Adrenal gland (tissue), 12 donors: Measurements from ENCODE around the gene ERICH6. TPM values are rescaled to one million over a fixed set of nuclear protein-coding genes. Genes with fewer than 3 reads are reported as not detected.

Source experiments
- DNase-seq, 7 donors: peaks; one replicate each; pipeline ENCODE4 v3.0.0-alpha.2; 2019 to 2020
- H3K27ac ChIP-seq, 5 donors: fragments of 200-600 bp; sonication (generic) in 4 of 5; 1 replicate in 3 of 5; 2 replicates in 2 of 5; pipeline versions ENCODE4 v1.5.1 to v1.8.0; 2016 to 2020; ENCODE audit warnings: mild to moderate bottlenecking in 1 of 5
- H3K27me3 ChIP-seq: fragments of 200-600 bp; 2 replicates; pipeline ENCODE4 v1.8.0; 2021
- H3K36me3 ChIP-seq, 2 donors: fragments of 200-600 bp; replicated peaks in 1 of 2; 1 replicate in 1 of 2; 2 replicates in 1 of 2; pipeline versions ENCODE4 v1.5.1 to v1.8.0; 2018 to 2022
- H3K4me1 ChIP-seq, 2 donors: fragments of 200-600 bp; replicated peaks in 1 of 2; 1 replicate in 1 of 2; 2 replicates in 1 of 2; pipeline versions ENCODE4 v1.5.1 to v1.8.0; 2018 to 2021
- H3K4me3 ChIP-seq, 4 donors: fragments of 200-600 bp; sonication (generic) in 3 of 4; one replicate each; pipeline ENCODE4 v1.5.1; 2016 to 2018
- H3K9me3 ChIP-seq, 3 donors: fragments of 200-600 bp; sonication (generic) in 1 of 3; replicated peaks in 1 of 3; 1 replicate in 2 of 3; 2 replicates in 1 of 3; pipeline versions ENCODE4 v1.5.1 to v1.8.0; 2016 to 2021
- POLR2A ChIP-seq, 2 donors: fragments of 450-650 bp; IDR thresholded peaks; one replicate each; pipeline ENCODE4 v1.6.1; 2017; ENCODE audit warnings: antibody characterized with exemption in 2 of 2, mild to moderate bottlenecking in 2 of 2, moderate library complexity in 1 of 2
- WGBS, 4 donors: extraction: QIAGEN DNeasy Blood & Tissue Kit in 2 of 4; methylation state at CpG; one replicate each; pipeline versions ENCODE4 v1.1.5 to v1.1.7; 2013 to 2017; 5-methylcytosine and 5-hydroxymethylcytosine counted together
- intact Hi-C, 2 donors: fragments of 100-400 bp; cut with DNase I; formaldehyde crosslinking; loops; one replicate each; pipeline versions ENCODE4 v1.14.1 to v1.15.0; 2022 to 2023
- polyA plus RNA-seq, 3 donors: library from polyadenylated mRNA; stranded (reverse); fragments of 200-250 nt in 2 of 3; fragments of 350-450 nt in 1 of 3; fragmentation: Illumina TruSeq in 1 of 3; extraction: RNeasy Lipid Tissue Mini Kit (QIAGEN cat#74804) in 1 of 3; gene quantifications; one replicate each; pipeline ENCODE4 v1.2.3, GENCODE V29; 2013 to 2014
- total RNA-seq, 9 donors: library from RNA; depleted of rRNA in 4 of 9; stranded (reverse); fragments of >200 nt in 4 of 9; fragments of 120-200 nt in 1 of 9; fragmentation: NEBNext Ultra II Directional in 1 of 9; extraction: Animal tissue kit (Norgen Biotek cat#: 25700) in 1 of 9; gene quantifications; one replicate each; pipeline versions ENCODE4 v1.1.0 to v1.2.4, GENCODE V29; 2013 to 2023
- TF ChIP-seq, protein P1 (sequence below), 6 experiments: fragments of 450-650 bp in 4 of 6; fragments of 200-600 bp in 2 of 6; sonication (generic) in 1 of 6; IDR thresholded peaks; 1 replicate in 5 of 6; 2 replicates in 1 of 6; pipeline versions ENCODE4 v1.5.1 to v1.8.0; 2016 to 2021; ENCODE audit warnings: antibody characterized with exemption in 6 of 6, mild to moderate bottlenecking in 2 of 6, moderate library complexity in 1 of 6
- donor health status: healthy with polysubstance abuse.
- donor health status: Bipolar disorder and iron deficiency.
- donor health status: DM: yes; HTN: yes; CAD: no.
- donor health status: DM: no; HTN: no; CAD: no.
- donor health status: DM: no; HTN: no; CAD: no.
- donor health status: DM: yes; HTN: yes; CAD: no.

ERICH6 gene
- total and polyA plus RNA-seq, 12 donors: 0.22 to 0.55 (median 0.46) TPM; not detected in 8

DNA sequence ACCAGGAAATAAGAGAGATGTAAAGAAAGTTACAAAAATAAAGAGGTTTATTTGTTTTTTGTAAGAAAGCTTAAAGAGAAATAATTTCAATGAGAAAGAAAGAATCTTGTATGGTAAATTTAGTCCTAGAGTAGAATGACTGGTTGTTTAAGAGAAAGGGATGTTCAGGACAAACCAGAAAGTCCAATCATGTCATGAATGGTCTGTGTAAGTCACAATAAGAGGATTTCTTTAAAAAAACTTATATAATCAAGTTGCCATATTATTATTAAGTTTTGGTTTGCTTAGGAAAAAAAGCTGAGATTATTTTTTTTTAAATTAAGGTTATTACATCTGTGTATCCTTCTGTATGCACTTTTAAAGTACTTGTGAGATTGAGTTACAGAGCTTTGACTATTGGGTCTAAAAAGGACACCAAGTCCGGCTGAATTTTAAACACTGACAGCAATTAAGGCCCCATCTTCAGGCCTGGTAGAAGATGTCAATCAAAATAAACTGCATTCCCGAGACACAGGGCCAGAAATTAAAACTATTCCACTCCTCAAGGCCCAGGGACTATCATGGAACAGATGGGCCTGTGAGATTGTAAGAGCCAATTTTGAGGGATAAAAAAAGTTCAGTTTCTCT is 12.2 kb downstream of the ERICH6 start:
- 78 to 90% (median 86%) methylated on average over 2 of the region's 2 CpGs for WGBS, 4 donors
- Histone ChIP-seq H3K27ac (no peak overlapping the region), H3K36me3 (no peaks in the 10 kb centered on the region), H3K9me3 (peaks cover 0 to 10% (median 5%) of the 10 kb centered on the region in 3 donors), H3K27me3 (no peaks in the 10 kb centered on the region), H3K4me1 (no peaks in the 10 kb centered on the region), H3K4me3 (no peak overlapping the region)
- intact Hi-C loops: loop anchor here in 1 of 2 donors (10.0 kb wide), 1 partner anchor 67 kb away; no protein-coding TSS in a partner anchor
- TF ChIP-seq, protein P1, sequence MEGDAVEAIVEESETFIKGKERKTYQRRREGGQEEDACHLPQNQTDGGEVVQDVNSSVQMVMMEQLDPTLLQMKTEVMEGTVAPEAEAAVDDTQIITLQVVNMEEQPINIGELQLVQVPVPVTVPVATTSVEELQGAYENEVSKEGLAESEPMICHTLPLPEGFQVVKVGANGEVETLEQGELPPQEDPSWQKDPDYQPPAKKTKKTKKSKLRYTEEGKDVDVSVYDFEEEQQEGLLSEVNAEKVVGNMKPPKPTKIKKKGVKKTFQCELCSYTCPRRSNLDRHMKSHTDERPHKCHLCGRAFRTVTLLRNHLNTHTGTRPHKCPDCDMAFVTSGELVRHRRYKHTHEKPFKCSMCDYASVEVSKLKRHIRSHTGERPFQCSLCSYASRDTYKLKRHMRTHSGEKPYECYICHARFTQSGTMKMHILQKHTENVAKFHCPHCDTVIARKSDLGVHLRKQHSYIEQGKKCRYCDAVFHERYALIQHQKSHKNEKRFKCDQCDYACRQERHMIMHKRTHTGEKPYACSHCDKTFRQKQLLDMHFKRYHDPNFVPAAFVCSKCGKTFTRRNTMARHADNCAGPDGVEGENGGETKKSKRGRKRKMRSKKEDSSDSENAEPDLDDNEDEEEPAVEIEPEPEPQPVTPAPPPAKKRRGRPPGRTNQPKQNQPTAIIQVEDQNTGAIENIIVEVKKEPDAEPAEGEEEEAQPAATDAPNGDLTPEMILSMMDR (IDR thresholded peaks at IDR 0.05): no peak
- no peak for TF ChIP-seq POLR2A (IDR thresholded peaks at IDR 0.05)
- no peak for DNase-seq

DNA sequence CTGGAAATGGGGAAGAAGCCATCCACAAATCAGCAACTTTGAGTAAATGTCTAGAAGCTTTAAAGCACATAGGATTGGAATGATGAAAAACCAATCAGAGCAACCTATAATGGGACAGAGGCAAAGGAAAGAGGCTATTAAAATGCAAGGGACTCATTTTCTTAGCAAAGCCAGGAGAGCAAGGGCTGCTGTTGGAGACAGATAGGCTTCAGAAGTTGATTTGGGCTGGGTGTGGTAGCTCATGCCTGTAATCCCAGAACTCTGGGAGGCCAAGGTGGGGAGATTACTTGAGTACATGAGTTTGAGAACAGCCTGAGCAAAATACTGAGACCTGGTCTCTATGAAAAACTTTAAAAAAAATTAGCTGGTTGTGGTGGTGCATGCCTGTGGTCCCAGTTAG is 16.1 kb downstream of the ERICH6 start:
- Histone ChIP-seq H3K27me3 (no peaks in the 10 kb centered on the region), H3K9me3 (peaks cover 0 to 6% (median 5%) of the 10 kb centered on the region in 3 donors), H3K4me1 (no peaks in the 10 kb centered on the region), H3K36me3 (no peaks in the 10 kb centered on the region), H3K27ac (no peak overlapping the region), H3K4me3 (no peak overlapping the region)
- intact Hi-C loops: no loop called here
- DNase-seq: no peak
- no peak for TF ChIP-seq POLR2A (IDR thresholded peaks at IDR 0.05)
- TF ChIP-seq, protein P1 (IDR thresholded peaks at IDR 0.05): no peak

DNA sequence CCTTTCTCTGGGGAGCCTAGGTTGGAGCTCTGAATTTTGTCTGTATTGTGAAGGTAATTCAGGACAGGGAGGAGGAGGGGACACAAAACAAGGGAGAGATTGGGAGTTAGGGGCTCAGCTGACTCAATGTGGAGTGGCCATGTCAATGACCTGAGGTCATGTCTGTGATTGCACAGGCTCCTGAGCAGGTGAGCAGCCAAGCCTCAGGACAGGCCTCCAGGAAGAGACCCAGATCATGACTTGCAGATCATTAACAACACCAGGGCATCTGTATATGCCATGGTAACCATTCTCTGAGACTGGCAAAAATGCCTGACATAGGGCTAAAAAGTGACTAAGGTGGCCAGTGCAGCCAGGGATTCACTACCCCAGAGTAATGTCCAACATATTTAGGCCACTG is 20.9 kb downstream of the ERICH6 start:
- intact Hi-C loops: no loop called here
- TF ChIP-seq, protein P1 (IDR thresholded peaks at IDR 0.05): no peak
- TF ChIP-seq POLR2A (IDR thresholded peaks at IDR 0.05): no peak
- no peak for DNase-seq
- Histone ChIP-seq H3K4me3 (no peak overlapping the region), H3K36me3 (no peaks in the 10 kb centered on the region), H3K9me3 (no peaks in the 10 kb centered on the region), H3K27ac (no peak overlapping the region), H3K27me3 (no peaks in the 10 kb centered on the region), H3K4me1 (no peaks in the 10 kb centered on the region)

DNA sequence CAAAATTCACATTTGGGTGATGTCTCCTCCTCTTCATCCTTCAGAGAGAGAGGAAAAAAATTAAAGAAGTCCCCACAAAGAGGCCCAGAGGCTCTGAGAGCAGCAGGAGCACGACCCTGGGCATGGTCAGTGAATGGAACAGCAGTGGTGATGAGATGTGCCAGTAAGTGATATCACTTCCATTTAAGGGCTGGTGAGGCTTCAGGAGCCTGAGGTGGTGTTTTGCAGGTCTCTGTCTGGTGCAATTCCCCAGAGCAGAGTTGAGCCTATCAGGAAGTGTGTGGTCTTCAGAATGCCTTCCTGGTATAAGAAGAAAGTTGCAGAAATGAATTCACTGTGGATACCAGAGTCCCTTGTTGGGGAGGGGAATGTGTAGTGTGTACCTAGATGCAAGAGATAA is 21.4 kb downstream of the ERICH6 start:
- H3K4me1 ChIP-seq: no peaks in the 10 kb centered on the region
- intact Hi-C loops: no loop called here
- H3K9me3 ChIP-seq: no peaks in the 10 kb centered on the region
- H3K27ac ChIP-seq: no peak overlapping the region
- WGBS, 4 donors: 60 to 84% (median 76%) methylated on average over 1 of the region's 1 CpG
- no peak for DNase-seq
- no peak overlapping the region for H3K4me3 ChIP-seq
- H3K27me3 ChIP-seq: no peaks in the 10 kb centered on the region
- no peak for TF ChIP-seq POLR2A (IDR thresholded peaks at IDR 0.05)
- TF ChIP-seq, protein P1 (IDR thresholded peaks at IDR 0.05): no peak
- H3K36me3 ChIP-seq: no peaks in the 10 kb centered on the region
